ENCODE measurements around the gene ZNF827. TPM values are rescaled to one million over a fixed set of nuclear protein-coding genes. Genes with fewer than 3 reads are reported as not detected.

Gene ZNF827
- total and polyA plus RNA-seq, 2 of the 13 experiments (the other 11 are each of a cell fraction or from before 2014, with no cell fraction given): 2.8 TPM

GRCh38 chr4:145935253-145936141, 3.1 kb downstream of the ZNF827 start (continued):
- TF ChIP-seq UBTF (CRISPR knock-in tag; IDR thresholded peaks at IDR 0.05) (no peak), TOE1 (CRISPR knock-in tag; IDR thresholded peaks at IDR 0.05) (no peak), ZNF615 (CRISPR knock-in tag; IDR thresholded peaks at IDR 0.05; ENCODE audit: borderline replicate concordance) (no peak), FIP1L1 (IDR thresholded peaks at IDR 0.05; ENCODE audit: borderline replicate concordance, insufficient read depth, low read depth, low read length) (no peak), DNMT1 (CRISPR knock-in tag; IDR thresholded peaks at IDR 0.05) (no peak), ZSCAN12 (CRISPR knock-in tag; IDR thresholded peaks at IDR 0.05) (no peak), MAFG (CRISPR knock-in tag; IDR thresholded peaks at IDR 0.05) (no peak), ZNF350 (CRISPR knock-in tag; IDR thresholded peaks at IDR 0.05; ENCODE audit: borderline replicate concordance, low read depth) (peak; percentile 30; the same call in 1 of the 2 replicates), SNAPC4 (CRISPR knock-in tag; IDR thresholded peaks at IDR 0.05) (no peak), CTCF (CRISPR knock-in tag; IDR thresholded peaks at IDR 0.05) (no peak), ZNF605 (CRISPR knock-in tag; IDR thresholded peaks at IDR 0.05) (0 out of 2 replicates have a peak, but pooled peaks have one; percentile 31), MED13 (CRISPR knock-in tag; IDR thresholded peaks at IDR 0.05) (no peak), ZNF329 (CRISPR knock-in tag; IDR thresholded peaks at IDR 0.05; ENCODE audit: low read depth) (no peak), CCDC6 (CRISPR knock-in tag; IDR thresholded peaks at IDR 0.05) (no peak), PAWR (CRISPR knock-in tag; IDR thresholded peaks at IDR 0.05; ENCODE audit: borderline replicate concordance) (no peak), PHF8 (CRISPR knock-in tag; IDR thresholded peaks at IDR 0.05) (no peak), HES4 (CRISPR knock-in tag; IDR thresholded peaks at IDR 0.05; ENCODE audit: borderline replicate concordance) (no peak), HIVEP1 (CRISPR knock-in tag; IDR thresholded peaks at IDR 0.05) (no peak)
- TF ChIP-seq, protein P1, sequence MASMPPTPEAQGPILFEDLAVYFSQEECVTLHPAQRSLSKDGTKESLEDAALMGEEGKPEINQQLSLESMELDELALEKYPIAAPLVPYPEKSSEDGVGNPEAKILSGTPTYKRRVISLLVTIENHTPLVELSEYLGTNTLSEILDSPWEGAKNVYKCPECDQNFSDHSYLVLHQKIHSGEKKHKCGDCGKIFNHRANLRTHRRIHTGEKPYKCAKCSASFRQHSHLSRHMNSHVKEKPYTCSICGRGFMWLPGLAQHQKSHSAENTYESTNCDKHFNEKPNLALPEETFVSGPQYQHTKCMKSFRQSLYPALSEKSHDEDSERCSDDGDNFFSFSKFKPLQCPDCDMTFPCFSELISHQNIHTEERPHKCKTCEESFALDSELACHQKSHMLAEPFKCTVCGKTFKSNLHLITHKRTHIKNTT (CRISPR knock-in tag; IDR thresholded peaks at IDR 0.05): no peak

Data from HepG2 (cell line).